HEK293 (cell line): ENCODE measurements around the gene ORM2.

ENCODE experiments used
- CTCF ChIA-PET: fragments of 350-600 bp; formaldehyde crosslinking; extraction: SDS; loops from one replicate; lab custom pipeline; 2021; ENCODE audit warnings: antibody characterized with exemption; lab: Yijun Ruan, JAX
- POLR2A ChIA-PET: fragments of 300-600 bp; formaldehyde crosslinking; extraction: SDS; loops from one replicate; lab custom pipeline; 2020; ENCODE audit warnings: antibody characterized with exemption, inconsistent platforms; lab: Yijun Ruan, JAX
- H3K27ac ChIP-seq: fragments of 200-500 bp; sonication (Bioruptor generic); 2 replicates; pipeline ENCODE4 v1.5.1; 2014; ENCODE audit warnings: low read depth, low read length, control low read depth, inconsistent platforms; ENCODE audit errors: extremely low read depth
- H3K36me3 ChIP-seq, 2 experiments: fragments of 200-500 bp in 1 of 2; sonication (Bioruptor generic) in 1 of 2; 1 replicate in 1 of 2; 2 replicates in 1 of 2; pipeline ENCODE4 v1.5.1; 2014 to 2017; ENCODE audit warnings: inconsistent platforms in 2 of 2, low read length in 2 of 2; ENCODE audit not compliant: control insufficient read depth in 2 of 2, insufficient read depth in 1 of 2
- H3K4me1 ChIP-seq: fragments of 200-500 bp; sonication (Bioruptor generic); 2 replicates; pipeline ENCODE4 v1.5.1; 2014; ENCODE audit warnings: mild to moderate bottlenecking, low read length, inconsistent platforms; ENCODE audit not compliant: control insufficient read depth, insufficient read depth
- H3K4me3 ChIP-seq: 2 replicates; pipeline ENCODE4 v1.5.1; 2011; ENCODE audit warnings: low read depth, mild to moderate bottlenecking, control low read depth, low read length, moderate library complexity
- H3K9me3 ChIP-seq: fragments of 200-500 bp; sonication (Bioruptor generic); 2 replicates; pipeline ENCODE4 v1.5.1; 2014; ENCODE audit warnings: low read depth, low read length, inconsistent platforms; ENCODE audit not compliant: control insufficient read depth, insufficient read depth
- BCL11B ChIP-seq: fragments of 450-650 bp; formaldehyde crosslinking; IDR thresholded peaks from 2 replicates; pipeline ENCODE4 v1.5.1; 2016; ENCODE audit warnings: low read depth, missing biosample characterization, missing genetic modification characterization
- ELK4 ChIP-seq: IDR thresholded peaks from 2 replicates; pipeline ENCODE4 v1.6.1; 2011; ENCODE audit warnings: mild to moderate bottlenecking, low read depth, low read length, borderline replicate concordance
- GLIS1 ChIP-seq: fragments of 450-650 bp; formaldehyde crosslinking; IDR thresholded peaks from 2 replicates; pipeline ENCODE4 v1.5.1; 2016; ENCODE audit warnings: missing biosample characterization, missing genetic modification characterization
- KLF10 ChIP-seq: fragments of 450-650 bp; IDR thresholded peaks from 2 replicates; pipeline ENCODE4 v1.5.1; 2018; ENCODE audit warnings: missing biosample characterization, mild to moderate bottlenecking, missing genetic modification characterization
- PRDM2 ChIP-seq: fragments of 450-650 bp; formaldehyde crosslinking; IDR thresholded peaks from 2 replicates; pipeline ENCODE4 v1.5.1; 2016; ENCODE audit warnings: missing biosample characterization, missing genetic modification characterization, borderline replicate concordance
- ZBTB17 ChIP-seq: fragments of 450-650 bp; formaldehyde crosslinking; IDR thresholded peaks from 2 replicates; pipeline ENCODE4 v1.5.1; 2016; ENCODE audit warnings: missing biosample characterization, missing genetic modification characterization
- ZBTB26 ChIP-seq: fragments of 450-650 bp; formaldehyde crosslinking; optimal IDR thresholded peaks from 2 replicates; pipeline ENCODE3; 2016; ENCODE audit warnings: missing biosample characterization, mild to moderate bottlenecking, missing genetic modification characterization
- ZNF133 ChIP-seq: fragments of 450-650 bp; formaldehyde crosslinking; IDR thresholded peaks from 2 replicates; pipeline ENCODE4 v1.5.1; 2016; ENCODE audit warnings: missing biosample characterization, missing genetic modification characterization
- ZNF146 ChIP-seq: fragments of 450-650 bp; formaldehyde crosslinking; IDR thresholded peaks from 2 replicates; pipeline ENCODE4 v1.5.1; 2016; ENCODE audit warnings: missing biosample characterization, missing genetic modification characterization
- ZNF202 ChIP-seq: fragments of 450-650 bp; formaldehyde crosslinking; IDR thresholded peaks from 2 replicates; pipeline ENCODE4 v1.5.1; 2016; ENCODE audit warnings: missing biosample characterization, missing genetic modification characterization, borderline replicate concordance
- ZNF221 ChIP-seq: fragments of 450-650 bp; formaldehyde crosslinking; IDR thresholded peaks from 2 replicates; pipeline ENCODE4 v1.5.1; 2017; ENCODE audit warnings: missing biosample characterization, missing genetic modification characterization, borderline replicate concordance
- ZNF248 ChIP-seq: fragments of 450-650 bp; formaldehyde crosslinking; IDR thresholded peaks from 2 replicates; pipeline ENCODE4 v1.5.1; 2017; ENCODE audit warnings: missing biosample characterization, missing genetic modification characterization
- ZNF350 ChIP-seq: fragments of 450-650 bp; formaldehyde crosslinking; IDR thresholded peaks from 2 replicates; pipeline ENCODE4 v1.5.0; 2017; ENCODE audit warnings: missing biosample characterization, mild to moderate bottlenecking, missing genetic modification characterization
- ZNF530 ChIP-seq: fragments of 450-650 bp; formaldehyde crosslinking; IDR thresholded peaks from 2 replicates; pipeline ENCODE4 v1.5.1; 2016; ENCODE audit warnings: low read depth, missing biosample characterization, missing genetic modification characterization
- ZNF558 ChIP-seq: fragments of 450-650 bp; formaldehyde crosslinking; IDR thresholded peaks from 2 replicates; pipeline ENCODE4 v1.5.1; 2016; ENCODE audit warnings: missing biosample characterization, missing genetic modification characterization
- ZNF645 ChIP-seq: fragments of 450-650 bp; formaldehyde crosslinking; IDR thresholded peaks from 2 replicates; pipeline ENCODE4; 2016; ENCODE audit warnings: missing biosample characterization, missing genetic modification characterization
- ZNF837 ChIP-seq: fragments of 450-650 bp; formaldehyde crosslinking; IDR thresholded peaks from 2 replicates; pipeline ENCODE4 v1.5.1; 2016; ENCODE audit warnings: missing biosample characterization, missing genetic modification characterization
- ZSCAN23 ChIP-seq: fragments of 450-650 bp; formaldehyde crosslinking; IDR thresholded peaks from 2 replicates; pipeline ENCODE4 v1.5.1; 2016; ENCODE audit warnings: missing biosample characterization, missing genetic modification characterization

Gene ORM2

GRCh38 chr9:114283551-114284111 is 46.0 kb upstream of the ORM2 start:
- Histone ChIP-seq H3K27ac (no peak overlapping the region), H3K9me3 (no peaks in the 10 kb centered on the region), H3K36me3 (peaks cover 0 to 5% of the 10 kb centered on the region in 2 experiments; a peak in 1 of 3 replicates), H3K4me3 (no peak overlapping the region), H3K4me1 (no peaks in the 10 kb centered on the region)
- TF ChIP-seq ZBTB17 (tag by site-specific recombination) (no peak), ZNF248 (tag by site-specific recombination) (no peak), ZNF350 (tag by site-specific recombination) (no peak), PRDM2 (tag by site-specific recombination) (no peak), ZBTB26 (tag by site-specific recombination) (no peak), GLIS1 (no peak), ZNF558 (tag by site-specific recombination) (no peak), ZNF837 (no peak), ZNF530 (no peak), ZSCAN23 (tag by site-specific recombination) (no peak), ZNF146 (tag by site-specific recombination) (no peak), ZNF133 (tag by site-specific recombination) (no peak), KLF10 (no peak), ZNF221 (tag by site-specific recombination) (no peak), ZNF645 (tag by site-specific recombination) (no peak), ELK4 (no peak), ZNF202 (tag by site-specific recombination) (no peak), BCL11B (tag by site-specific recombination) (no peak)
- ChIA-PET POLR2A (no interaction called here), CTCF (interaction anchor here (0.7 to 1.1 kb wide), 2 partner anchors 86 to 201 kb away, joined by 3 to 5 read pairs; no protein-coding TSS in a partner anchor)
